ENCODE data around the gene PTPRN2. TPM values are rescaled to one million over a fixed set of nuclear protein-coding genes. Genes with fewer than 3 reads are reported as not detected.

PTPRN2 gene
- polyA plus RNA-seq, 1 experiment, result 0.31 TPM

DNA sequence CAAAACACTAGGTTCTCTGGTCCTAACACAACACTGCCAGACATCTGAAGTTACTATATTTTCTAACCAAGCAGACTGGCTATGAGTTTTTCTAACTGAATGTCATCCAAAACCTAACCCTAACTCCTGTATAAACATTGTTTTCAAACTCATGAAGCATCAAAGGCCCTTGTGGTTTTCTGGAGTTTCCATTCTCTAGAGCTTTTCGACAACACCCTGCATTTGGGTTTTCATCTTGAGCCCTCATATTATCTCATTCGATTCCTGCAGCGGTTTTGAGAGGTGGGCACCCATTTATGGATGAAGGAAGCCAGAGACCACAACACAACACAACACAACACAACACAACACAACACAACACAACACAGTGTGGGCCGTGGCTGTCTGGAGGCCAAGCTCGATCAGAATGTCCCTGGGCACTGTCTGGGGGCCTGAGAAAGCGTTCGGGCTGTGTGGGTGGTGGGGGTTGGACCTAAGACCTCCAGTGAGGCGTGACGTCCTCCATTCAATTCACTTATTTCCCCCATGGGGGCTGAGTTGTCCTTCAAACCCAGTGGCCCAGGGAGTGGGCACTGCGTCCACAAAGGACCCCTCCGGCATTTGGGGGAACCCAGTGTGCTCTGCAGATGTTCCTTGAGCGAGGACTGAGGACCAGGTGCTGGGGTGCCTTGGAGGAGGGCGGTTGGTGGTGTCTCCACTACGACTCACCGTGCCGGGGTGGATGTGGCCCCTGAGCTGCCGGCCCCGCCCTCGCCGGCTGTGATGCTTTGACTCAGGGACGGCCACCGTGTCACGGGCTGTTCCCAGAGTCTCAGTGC, 760.4 kb downstream of the PTPRN2 start:
- DNase-seq (ENCODE audit: low read depth), result no peak
- CTCF ChIA-PET, result no interaction called here
- TF ChIP-seq, protein P1, sequence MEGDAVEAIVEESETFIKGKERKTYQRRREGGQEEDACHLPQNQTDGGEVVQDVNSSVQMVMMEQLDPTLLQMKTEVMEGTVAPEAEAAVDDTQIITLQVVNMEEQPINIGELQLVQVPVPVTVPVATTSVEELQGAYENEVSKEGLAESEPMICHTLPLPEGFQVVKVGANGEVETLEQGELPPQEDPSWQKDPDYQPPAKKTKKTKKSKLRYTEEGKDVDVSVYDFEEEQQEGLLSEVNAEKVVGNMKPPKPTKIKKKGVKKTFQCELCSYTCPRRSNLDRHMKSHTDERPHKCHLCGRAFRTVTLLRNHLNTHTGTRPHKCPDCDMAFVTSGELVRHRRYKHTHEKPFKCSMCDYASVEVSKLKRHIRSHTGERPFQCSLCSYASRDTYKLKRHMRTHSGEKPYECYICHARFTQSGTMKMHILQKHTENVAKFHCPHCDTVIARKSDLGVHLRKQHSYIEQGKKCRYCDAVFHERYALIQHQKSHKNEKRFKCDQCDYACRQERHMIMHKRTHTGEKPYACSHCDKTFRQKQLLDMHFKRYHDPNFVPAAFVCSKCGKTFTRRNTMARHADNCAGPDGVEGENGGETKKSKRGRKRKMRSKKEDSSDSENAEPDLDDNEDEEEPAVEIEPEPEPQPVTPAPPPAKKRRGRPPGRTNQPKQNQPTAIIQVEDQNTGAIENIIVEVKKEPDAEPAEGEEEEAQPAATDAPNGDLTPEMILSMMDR (IDR thresholded peaks at IDR 0.05; ENCODE audit: insufficient read depth, low read depth, low read length), result no peak
- Histone ChIP-seq H3K4me3 (ENCODE audit: low read depth, low read length) (no peak overlapping the region), H3K36me3 (ENCODE audit: control insufficient read depth, insufficient read depth, low read length) (no peaks in the 10 kb centered on the region), H3K27me3 (ENCODE audit: control insufficient read depth, insufficient read depth, low read length) (no peaks in the 10 kb centered on the region)
- POLR2A ChIA-PET, result no interaction called here

DNA sequence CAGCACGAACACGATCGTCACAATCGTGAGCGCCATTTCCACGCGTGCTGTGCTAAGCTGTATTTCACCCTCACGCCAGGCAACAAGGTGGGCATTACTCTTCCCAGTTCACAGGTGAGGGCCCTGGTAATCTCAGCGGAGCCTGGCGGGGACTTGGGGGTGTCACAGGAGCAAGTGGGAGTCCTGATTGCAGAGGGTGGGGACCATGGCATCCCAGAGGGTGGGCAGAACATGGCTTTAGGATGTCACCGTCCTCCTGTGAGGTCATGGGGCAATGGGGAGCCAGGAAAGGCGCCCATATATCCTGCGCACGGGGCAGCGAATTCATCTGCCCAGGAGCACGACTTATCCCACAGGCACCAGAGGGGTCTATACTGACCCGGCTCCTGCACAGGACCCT, 761.1 kb downstream of the PTPRN2 start:
- Histone ChIP-seq H3K36me3 (ENCODE audit: control insufficient read depth, insufficient read depth, low read length) (no peaks in the 10 kb centered on the region), H3K4me3 (ENCODE audit: low read depth, low read length) (no peak overlapping the region), H3K27me3 (ENCODE audit: control insufficient read depth, insufficient read depth, low read length) (no peaks in the 10 kb centered on the region)
- ChIA-PET POLR2A (no interaction called here), CTCF (no interaction called here)
- DNase-seq (ENCODE audit: low read depth), result no peak
- TF ChIP-seq, protein P1 (IDR thresholded peaks at IDR 0.05; ENCODE audit: insufficient read depth, low read depth, low read length), result no peak

DNA sequence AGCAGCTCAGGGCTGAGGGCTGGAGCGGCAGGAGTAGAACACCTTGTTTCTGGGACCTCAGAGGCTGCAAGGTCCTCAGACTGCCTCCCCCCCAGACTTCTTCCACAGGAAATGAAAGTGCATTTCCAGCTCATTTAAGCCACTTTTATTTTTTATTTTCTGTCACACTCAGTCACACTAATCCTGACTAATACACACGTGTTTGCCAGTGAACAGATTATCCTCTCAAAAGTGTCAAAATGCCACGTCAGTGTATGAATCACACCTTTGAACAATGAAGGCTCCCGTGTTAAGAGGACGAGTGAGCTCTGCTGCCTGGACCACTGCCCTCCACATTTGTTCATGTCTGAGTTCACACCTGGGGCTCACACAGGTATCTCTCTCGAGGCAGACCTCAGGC, 762.3 kb downstream of the PTPRN2 start:
- POLR2A ChIA-PET, result no interaction called here
- CTCF ChIA-PET, result no interaction called here
- DNase-seq (ENCODE audit: low read depth), result no peak

DNA sequence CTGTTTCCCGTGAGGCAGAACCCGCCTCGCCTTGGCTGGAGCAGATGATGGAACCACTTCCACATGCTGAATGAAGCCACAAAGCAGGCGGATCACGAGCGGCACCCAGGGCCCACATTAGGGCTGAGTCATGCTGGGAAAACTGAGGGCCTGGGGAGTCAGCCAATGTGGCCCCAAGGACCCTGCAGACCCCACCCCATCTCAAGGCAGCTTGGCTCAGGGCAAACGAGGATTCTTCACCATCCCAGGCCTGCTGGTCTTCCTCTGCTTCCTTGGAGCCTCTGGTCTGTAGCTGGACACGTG, 762.9 kb downstream of the PTPRN2 start:
- H3K4me3 ChIP-seq (ENCODE audit: low read depth, low read length), result no peak overlapping the region
- TF ChIP-seq, protein P1 (IDR thresholded peaks at IDR 0.05; ENCODE audit: insufficient read depth, low read depth, low read length), result no peak
- H3K27me3 ChIP-seq (ENCODE audit: control insufficient read depth, insufficient read depth, low read length), result no peaks in the 10 kb centered on the region
- DNase-seq (ENCODE audit: low read depth), result no peak
- ChIA-PET POLR2A (no interaction called here), CTCF (no interaction called here)
- H3K36me3 ChIP-seq (ENCODE audit: control insufficient read depth, insufficient read depth, low read length), result no peaks in the 10 kb centered on the region

More for the DNA sequence above, 762.3 kb downstream of the PTPRN2 start:
- Histone ChIP-seq H3K27me3 (ENCODE audit: control insufficient read depth, insufficient read depth, low read length) (no peaks in the 10 kb centered on the region), H3K36me3 (ENCODE audit: control insufficient read depth, insufficient read depth, low read length) (no peaks in the 10 kb centered on the region), H3K4me3 (ENCODE audit: low read depth, low read length) (no peak overlapping the region)
- TF ChIP-seq, protein P1 (IDR thresholded peaks at IDR 0.05; ENCODE audit: insufficient read depth, low read depth, low read length), result no peak

DNA sequence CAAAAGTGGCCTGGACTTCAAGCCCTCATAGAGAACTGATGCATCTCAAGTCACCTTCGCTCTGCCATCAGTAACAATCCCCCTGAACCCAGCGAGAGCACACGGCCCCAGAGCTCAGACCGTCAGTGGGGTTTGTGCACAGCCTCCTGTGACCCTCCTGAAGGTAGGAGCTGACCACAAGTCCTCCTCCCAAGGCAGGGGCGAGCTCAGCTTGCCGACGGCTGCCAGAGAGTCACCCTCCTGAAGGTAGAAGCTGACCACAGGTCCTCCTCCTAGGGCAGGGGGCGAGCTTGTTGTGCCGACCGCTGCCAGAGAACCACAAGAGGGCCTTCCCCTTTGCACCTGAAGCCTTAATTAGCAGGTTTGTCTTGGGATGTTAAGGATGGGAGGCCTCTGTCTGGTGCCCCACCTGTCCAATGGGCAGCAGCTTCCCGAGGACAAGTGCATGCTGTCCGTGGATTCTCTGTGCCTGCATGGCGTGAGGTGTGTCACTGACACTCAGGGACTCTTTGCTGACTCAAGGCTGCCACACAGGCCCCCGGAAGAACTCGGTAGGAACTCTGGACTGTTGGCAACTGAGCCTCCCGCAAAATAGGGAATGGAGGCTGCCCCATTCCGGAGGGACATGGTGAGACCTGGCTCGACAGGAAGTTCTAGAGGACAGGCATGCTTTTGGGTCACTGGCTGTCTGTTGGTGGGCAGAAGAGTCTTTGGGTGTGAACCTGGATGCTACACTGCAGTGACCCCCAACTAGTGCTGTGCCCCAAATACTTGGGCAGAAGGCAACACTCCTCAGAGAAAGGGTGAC, 763.4 kb downstream of the PTPRN2 start:
- ChIA-PET POLR2A (no interaction called here), CTCF (no interaction called here)
- no peak for DNase-seq (ENCODE audit: low read depth)
- H3K36me3 ChIP-seq (ENCODE audit: control insufficient read depth, insufficient read depth, low read length), result no peaks in the 10 kb centered on the region
- TF ChIP-seq, protein P1 (IDR thresholded peaks at IDR 0.05; ENCODE audit: insufficient read depth, low read depth, low read length), result no peak
- H3K4me3 ChIP-seq (ENCODE audit: low read depth, low read length), result no peak overlapping the region
- no peaks in the 10 kb centered on the region for H3K27me3 ChIP-seq (ENCODE audit: control insufficient read depth, insufficient read depth, low read length)

All from BJ (cell line).